IMR-90 (cell line): ENCODE data around the gene SH3RF3. TPM values are rescaled to one million over a fixed set of nuclear protein-coding genes. Genes with fewer than 3 reads are reported as not detected.

ENCODE experiments used
- ATAC-seq: fragments of 200-7000 bp; cut with Tn5 transposase; 2 replicates; pipeline ENCODE4 v1.9.1; 2020; ENCODE audit warnings: low read depth, mild to moderate bottlenecking, moderate library complexity
- BruUV-seq: library from RNA; stranded (reverse); fragments of 400-500 nt; replicated peaks from 2 replicates; lab custom pipeline; 2021; lab: Mats Ljungman, UMichigan
- CTCF ChIA-PET: fragments of 300-600 bp; formaldehyde crosslinking; extraction: SDS; loops from one replicate; lab custom pipeline; 2021; ENCODE audit warnings: antibody characterized with exemption; lab: Yijun Ruan, JAX
- POLR2A ChIA-PET: fragments of 300-600 bp; sonication (Branson Sonifier 250); formaldehyde crosslinking; loops from one replicate; lab custom pipeline; 2022; ENCODE audit warnings: antibody characterized with exemption; ENCODE audit not compliant: unreplicated experiment; lab: Charles Lee
- DNase-seq: peaks from one replicate; pipeline ENCODE4 v3.0.0; 2013
- H2AFZ ChIP-seq: replicated peaks from 2 replicates; pipeline ENCODE3; 2013; ENCODE audit warnings: low read length, mild to moderate bottlenecking; ENCODE audit not compliant: poor library complexity
- H2AK5ac ChIP-seq: 2 replicates; pipeline ENCODE4 v1.6.1; 2013; ENCODE audit warnings: low read depth, low read length, inconsistent platforms
- H2AK9ac ChIP-seq: replicated peaks from 2 replicates; pipeline ENCODE3; 2013; ENCODE audit warnings: mild to moderate bottlenecking, low read depth, low read length, moderate library complexity; ENCODE audit not compliant: poor library complexity
- H2BK120ac ChIP-seq: 2 replicates; pipeline ENCODE4 v1.6.1; 2013; ENCODE audit warnings: low read depth, low read length, inconsistent platforms
- H2BK15ac ChIP-seq: 3 replicates; pipeline ENCODE4 v1.6.1; 2013; ENCODE audit warnings: low read depth, low read length, inconsistent platforms
- H2BK20ac ChIP-seq: 2 replicates; pipeline ENCODE4 v1.6.1; 2013; ENCODE audit warnings: low read depth, mild to moderate bottlenecking, inconsistent platforms, low read length, moderate library complexity
- H2BK5ac ChIP-seq: 2 replicates; pipeline ENCODE4 v1.6.1; 2013; ENCODE audit warnings: mild to moderate bottlenecking, low read depth, low read length, inconsistent platforms; ENCODE audit not compliant: poor library complexity, severe bottlenecking
- H3K14ac ChIP-seq: replicated peaks from 2 replicates; pipeline ENCODE4 v1.6.1; 2013; ENCODE audit warnings: low read depth, low read length, inconsistent platforms
- H3K18ac ChIP-seq: 2 replicates; pipeline ENCODE4 v1.6.1; 2013; ENCODE audit warnings: low read depth, low read length, control low read depth
- H3K23ac ChIP-seq: 2 replicates; pipeline ENCODE4 v1.6.1; 2013; ENCODE audit warnings: low read depth, low read length, inconsistent platforms
- H3K27ac ChIP-seq: 2 replicates; pipeline ENCODE4 v1.5.1; 2013; ENCODE audit warnings: mild to moderate bottlenecking, control low read depth, low read length; ENCODE audit not compliant: insufficient read depth
- H3K27me3 ChIP-seq: 2 replicates; pipeline ENCODE4 v1.6.1; 2013; ENCODE audit warnings: low read length; ENCODE audit not compliant: control insufficient read depth, insufficient read depth
- H3K36me3 ChIP-seq: 2 replicates; pipeline ENCODE4 v1.6.1; 2013; ENCODE audit warnings: low read length, mixed read lengths; ENCODE audit not compliant: control insufficient read depth, insufficient read depth
- H3K4ac ChIP-seq: 2 replicates; pipeline ENCODE4 v1.6.1; 2013; ENCODE audit warnings: low read depth, low read length, inconsistent platforms
- H3K4me1 ChIP-seq: 2 replicates; pipeline ENCODE4 v1.6.1; 2013; ENCODE audit warnings: low read length, mixed read lengths; ENCODE audit not compliant: control insufficient read depth, insufficient read depth
- H3K4me2 ChIP-seq: 2 replicates; pipeline ENCODE4 v1.6.1; 2013; ENCODE audit warnings: low read depth, mild to moderate bottlenecking, control low read depth, low read length, moderate library complexity
- H3K4me3 ChIP-seq: 2 replicates; pipeline ENCODE4 v1.5.1; 2013; ENCODE audit warnings: low read depth, mild to moderate bottlenecking, control low read depth, low read length, moderate library complexity; ENCODE audit not compliant: insufficient read depth
- H3K56ac ChIP-seq: 2 replicates; pipeline ENCODE4 v1.6.1; 2013; ENCODE audit warnings: low read length, inconsistent platforms; ENCODE audit not compliant: insufficient read depth; ENCODE audit errors: extremely low read depth
- H3K79me1 ChIP-seq, 2 experiments: 2 replicates each; pipeline ENCODE4 v1.6.1; 2013; ENCODE audit warnings: low read length in 2 of 2, inconsistent platforms in 1 of 2, low read depth in 1 of 2
- H3K9ac ChIP-seq: 2 replicates; pipeline ENCODE4 v1.6.1; 2013; ENCODE audit warnings: low read depth, low read length, control low read depth
- H3K9me1 ChIP-seq: 2 replicates; pipeline ENCODE4 v1.6.1; 2013; ENCODE audit warnings: low read length, inconsistent platforms; ENCODE audit not compliant: insufficient read depth
- H3K9me3 ChIP-seq: 2 replicates; pipeline ENCODE4 v1.6.1; 2013; ENCODE audit warnings: low read length; ENCODE audit not compliant: control insufficient read depth, insufficient read depth
- H4K20me1 ChIP-seq: 2 replicates; pipeline ENCODE4 v1.6.1; 2013; ENCODE audit warnings: low read length, inconsistent platforms; ENCODE audit not compliant: insufficient read depth
- H4K5ac ChIP-seq: 2 replicates; pipeline ENCODE4 v1.6.1; 2013; ENCODE audit warnings: mild to moderate bottlenecking, low read depth, low read length, control low read depth
- H4K8ac ChIP-seq, 2 experiments: 2 replicates each; pipeline ENCODE4 v1.6.1; 2013; ENCODE audit warnings: low read depth in 2 of 2, low read length in 2 of 2, control low read depth in 1 of 2, inconsistent platforms in 1 of 2
- H4K91ac ChIP-seq: 2 replicates; pipeline ENCODE4 v1.6.1; 2013; ENCODE audit warnings: low read depth, low read length, inconsistent platforms; ENCODE audit not compliant: insufficient read depth
- FOS ChIP-seq: fragments of 150-350 bp; IDR thresholded peaks from 2 replicates; pipeline ENCODE4 v1.6.1; 2016; ENCODE audit warnings: low read depth, low read length
- MAZ ChIP-seq: IDR thresholded peaks from 2 replicates; pipeline ENCODE4 v1.6.1; 2012; ENCODE audit warnings: low read depth, mild to moderate bottlenecking, low read length, improper control_type of control experiment, moderate library complexity, borderline replicate concordance
- whole genome bisulfite sequencing, 2 experiments: methylation state at CpG; one replicate each; pipeline versions ENCODE4 v1.1.5 to v1.1.7; 2013; ENCODE audit warnings: missing lambda C conversion rate in 2 of 2; ENCODE audit not compliant: insufficient read length in 1 of 2; ENCODE audit errors: extremely low coverage in 2 of 2; 5-methylcytosine and 5-hydroxymethylcytosine counted together
- dilution Hi-C: fragments of 300-500 bp; cut with HindIII; formaldehyde crosslinking; loops from one replicate; pipeline ENCODE4 v1.14.3; 2018; ENCODE audit warnings: low sequenced_read_pairs; ENCODE audit not compliant: unreplicated experiment
- in situ Hi-C: fragments of 300-500 bp; cut with MboI; formaldehyde crosslinking; loops from 3 replicates; pipeline ENCODE4 v1.14.3; 2019; ENCODE audit warnings: low sequenced_read_pairs, inconsistent platforms, mixed read lengths
- intact Hi-C: fragments of 100-400 bp; cut with micrococcal nuclease; formaldehyde crosslinking; loops from 2 replicates; pipeline ENCODE4 v1.10.0; 2022
- polyA plus RNA-seq, 3 experiments: library from polyadenylated mRNA; depleted of rRNA; stranded (reverse); fragments of >200 nt; gene quantifications; 2 replicates each; pipeline ENCODE4 v1.2.3, GENCODE V29; 2012; ENCODE audit warnings: low replicate concordance in 1 of 3
- total RNA-seq: library from RNA; depleted of rRNA; stranded (reverse); fragments of >200 nt; gene quantifications from 2 replicates; pipeline ENCODE4 v1.2.3, GENCODE V29; 2012

Gene SH3RF3
- total and polyA plus RNA-seq, 2 of the 4 experiments (the other 2 are of a cell fraction): 3.4 to 5.3 TPM

DNA sequence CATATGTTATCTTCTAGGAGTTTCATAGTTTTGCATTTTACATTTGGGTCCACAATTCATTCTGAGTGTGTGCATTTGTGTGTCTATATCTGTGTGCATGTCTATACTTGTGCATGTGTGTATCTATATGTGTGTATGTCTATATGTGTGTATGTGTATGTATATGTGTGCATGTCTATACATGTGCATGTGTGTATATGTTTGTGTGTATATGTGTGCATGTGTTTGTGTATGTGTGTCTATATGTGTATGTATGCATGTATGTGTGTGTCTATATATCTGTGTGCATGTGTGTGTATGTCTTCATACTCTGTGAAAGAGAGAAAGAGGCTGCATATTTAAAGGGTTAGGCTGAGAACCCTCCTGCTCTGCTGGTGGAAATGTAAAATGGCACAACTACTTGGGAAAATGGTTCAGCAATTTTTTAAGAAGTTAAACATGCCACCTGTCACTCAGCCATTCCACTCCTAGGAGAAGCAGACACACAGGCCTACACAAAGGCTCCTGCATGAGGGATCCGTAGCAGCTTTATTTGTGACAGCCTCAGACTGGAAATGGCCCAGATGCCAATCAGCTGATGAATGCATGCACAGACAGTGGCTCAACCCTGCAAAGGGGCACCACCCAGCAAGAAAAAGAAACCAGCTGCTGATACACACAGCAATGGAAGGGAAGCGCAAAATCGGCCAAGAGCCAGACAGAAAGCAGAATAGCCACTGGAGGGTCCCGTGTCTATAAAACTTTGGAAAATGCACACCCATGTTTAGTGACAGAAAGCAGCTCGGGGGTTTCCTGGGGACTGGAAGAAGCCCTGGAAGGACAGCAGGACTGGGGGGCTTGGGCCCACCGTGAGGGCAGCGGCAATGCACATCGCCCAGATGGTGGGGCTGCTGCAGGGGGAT, 337.9 kb downstream of the SH3RF3 start:
- peak overlapping the region; percentile 14 for H2BK5ac ChIP-seq
- H2AK5ac ChIP-seq: no peak overlapping the region
- DNase-seq: peak; percentile 62
- H2BK15ac ChIP-seq: no peak overlapping the region
- peak overlapping the region; percentile 50 for H2BK120ac ChIP-seq
- ATAC-seq: peak; percentile 72
- H3K4me2 ChIP-seq: peak overlapping the region; percentile 29; the same call in 1 of the 2 replicates
- H3K14ac ChIP-seq: no peak overlapping the region
- in situ Hi-C loops (no loop called here), dilution Hi-C loops (no loop called here), intact Hi-C loops (no loop called here)
- no peak overlapping the region for H3K23ac ChIP-seq
- H3K4ac ChIP-seq: no peak overlapping the region
- BruUV-seq: no TSS peak
- H3K79me1 ChIP-seq: peaks cover 8 to 24% of the 10 kb centered on the region in 2 experiments; a peak in 3 of 4 replicates
- TF ChIP-seq FOS (0 out of 2 replicates have a peak, but pooled peaks have one; percentile 4), MAZ (no peak)
- 0 out of 2 replicates have a peak overlapping the region, but pooled peaks have one; percentile 0 for H2BK20ac ChIP-seq
- no peaks in the 10 kb centered on the region for H3K27me3 ChIP-seq
- no peak overlapping the region for H3K27ac ChIP-seq
- ChIA-PET POLR2A (no interaction called here), CTCF (no interaction called here)
- no peak overlapping the region for H3K9ac ChIP-seq
- H3K56ac ChIP-seq: 0 out of 2 replicates have a peak overlapping the region, but pooled peaks have one; percentile 20
- no peak overlapping the region for H3K18ac ChIP-seq
- no peak overlapping the region for H4K5ac ChIP-seq
- no CpG with 5 or more reads among the region's 8 CpGs for WGBS, 2 experiments
- no peak overlapping the region for H2AFZ ChIP-seq
- H3K9me1 ChIP-seq: peaks cover 22% of the 10 kb centered on the region; the same call in 1 of the 2 replicates
- peak overlapping the region; percentile 12 for H2AK9ac ChIP-seq
- peaks cover 11% of the 10 kb centered on the region for H3K4me1 ChIP-seq
- no peak overlapping the region for H4K8ac ChIP-seq
- H3K9me3 ChIP-seq: no peaks in the 10 kb centered on the region
- peak overlapping the region; percentile 8; the same call in 1 of the 2 replicates for H4K91ac ChIP-seq
- H4K20me1 ChIP-seq: no peaks in the 10 kb centered on the region
- H3K36me3 ChIP-seq: peaks cover 5% of the 10 kb centered on the region
- no peak overlapping the region for H3K4me3 ChIP-seq
